HCT116 (cell line): ENCODE results near the gene RWDD1. TPM values are rescaled to one million over a fixed set of nuclear protein-coding genes. Genes with fewer than 3 reads are reported as not detected.
A peak's percentile ranks its signal among the peaks of the same experiment; 100 is the strongest.

Source experiments
- ATAC-seq: fragments of 200-7000 bp; cut with Tn5 transposase; 2 replicates; pipeline ENCODE4 v1.9.1; 2020; ENCODE audit warnings: mild to moderate bottlenecking, moderate library complexity
- BruUV-seq: library from RNA; stranded (reverse); fragments of 400-500 nt; replicated peaks from 2 replicates; lab custom pipeline; 2021; lab: Mats Ljungman, UMichigan
- CTCF ChIA-PET: fragments of 300-600 bp; sonication (Branson Sonifier 250); formaldehyde crosslinking; loops from one replicate; lab custom pipeline; 2021; ENCODE audit warnings: antibody characterized with exemption; lab: Charles Lee
- POLR2A ChIA-PET: fragments of 300-600, 350-600 bp; sonication (Branson Sonifier 250); formaldehyde crosslinking; loops from one replicate; lab custom pipeline; 2021; ENCODE audit warnings: antibody characterized with exemption; lab: Charles Lee
- RAD21 ChIA-PET, 2 experiments: fragments of 300-600 bp; sonication (Branson Sonifier 250); formaldehyde crosslinking; loops; one replicate each; lab custom pipeline; 2023; ENCODE audit warnings: low total read pairs in 2 of 2; ENCODE audit not compliant: uncharacterized antibody in 2 of 2, unreplicated experiment in 2 of 2, low non-redundant PET in 1 of 2; lab: Charles Lee
- DNase-seq: peaks from one replicate; pipeline ENCODE4 v3.0.0-alpha.2; 2010; ENCODE audit warnings: low read depth, low spot score
- H2AFZ ChIP-seq: fragments of 200-600 bp; shearing (Covaris generic), sonication (generic); 2 replicates; pipeline ENCODE4 v1.6.1; 2017; ENCODE audit warnings: low read depth, mixed run types, mixed read lengths, antibody characterized with exemption, low read length; ENCODE audit not compliant: poor library complexity, severe bottlenecking
- H3K27ac ChIP-seq: 2 replicates; pipeline ENCODE4 v1.5.1; 2012; ENCODE audit warnings: low read depth, low read length
- H3K27me3 ChIP-seq: fragments of 200-600 bp; sonication (generic); 2 replicates; pipeline ENCODE4 v1.6.1; 2016; ENCODE audit warnings: mixed run types, low read length, mixed read lengths; ENCODE audit not compliant: insufficient read depth
- H3K36me3 ChIP-seq, 2 experiments: fragments of 200-500 bp in 1 of 2; fragments of 200-600 bp in 1 of 2; sonication (Bioruptor generic) in 1 of 2; sonication (generic) in 1 of 2; 2 replicates each; pipeline versions ENCODE4 v1.5.1 to v1.6.1; 2014 to 2016; ENCODE audit warnings: low read length in 2 of 2, inconsistent platforms in 1 of 2, mixed read lengths in 1 of 2, mixed run types in 1 of 2; ENCODE audit not compliant: insufficient read depth in 2 of 2, control insufficient read depth in 1 of 2
- H3K4me1 ChIP-seq, 2 experiments: fragments of 200-600 bp in 1 of 2; sonication (generic) in 1 of 2; 2 replicates each; pipeline versions ENCODE4 v1.5.1 to v1.6.1; 2012 to 2017; ENCODE audit warnings: low read length in 2 of 2, inconsistent platforms in 1 of 2, mild to moderate bottlenecking in 1 of 2, mixed read lengths in 1 of 2, mixed run types in 1 of 2, moderate library complexity in 1 of 2; ENCODE audit not compliant: insufficient read depth in 2 of 2, control insufficient read depth in 1 of 2
- H3K4me2 ChIP-seq: fragments of 200-600 bp; sonication (generic); 2 replicates; pipeline ENCODE4 v1.6.1; 2017; ENCODE audit warnings: mixed run types, low read length, mixed read lengths
- H3K4me3 ChIP-seq, 2 experiments: fragments of 200-600 bp in 1 of 2; sonication (generic) in 1 of 2; replicated peaks in 1 of 2; 2 replicates each; pipeline ENCODE4 v1.5.1; 2011 to 2016; ENCODE audit warnings: low read length in 2 of 2, control low read depth in 1 of 2, low read depth in 1 of 2, mild to moderate bottlenecking in 1 of 2, mixed read lengths in 1 of 2, mixed run types in 1 of 2
- H3K79me2 ChIP-seq: fragments of 200-600 bp; sonication (generic); 2 replicates; pipeline ENCODE4 v1.6.1; 2017; ENCODE audit warnings: mild to moderate bottlenecking, mixed run types, low read length, moderate library complexity, mixed read lengths; ENCODE audit not compliant: insufficient read depth
- H3K9ac ChIP-seq: fragments of 200-600 bp; sonication (generic); 2 replicates; pipeline ENCODE4 v1.6.1; 2016; ENCODE audit warnings: low read length, mixed read lengths
- H3K9me2 ChIP-seq: fragments of 200-600 bp; sonication (generic), shearing (Covaris generic); 2 replicates; pipeline ENCODE4 v1.6.1; 2017; ENCODE audit warnings: mixed run types, mild to moderate bottlenecking, moderate library complexity; ENCODE audit not compliant: insufficient read depth
- H3K9me3 ChIP-seq, 2 experiments: fragments of 200-500 bp in 1 of 2; fragments of 200-600 bp in 1 of 2; sonication (Bioruptor generic) in 1 of 2; sonication (generic) in 1 of 2; 2 replicates each; pipeline ENCODE4 v1.6.1; 2014 to 2017; ENCODE audit warnings: low read length in 2 of 2, mixed read lengths in 2 of 2, inconsistent platforms in 1 of 2, low read depth in 1 of 2, mild to moderate bottlenecking in 1 of 2, mixed run types in 1 of 2, moderate library complexity in 1 of 2; ENCODE audit not compliant: control insufficient read depth in 1 of 2, insufficient read depth in 1 of 2
- H4K20me1 ChIP-seq: fragments of 200-600 bp; sonication (generic), shearing (Covaris generic); 2 replicates; pipeline ENCODE4 v1.6.1; 2017; ENCODE audit warnings: mixed run types, mild to moderate bottlenecking, moderate library complexity; ENCODE audit not compliant: insufficient read depth
- CBX3 ChIP-seq: IDR thresholded peaks from 2 replicates; pipeline ENCODE4 v1.6.1; 2012; ENCODE audit warnings: low read depth
- CEBPB ChIP-seq: IDR thresholded peaks from 2 replicates; pipeline ENCODE4 v1.6.1; 2012; ENCODE audit warnings: low read depth
- EGR1 ChIP-seq: IDR thresholded peaks from 2 replicates; pipeline ENCODE4 v1.6.1; 2012; ENCODE audit warnings: low read depth
- ELF1 ChIP-seq: IDR thresholded peaks from 2 replicates; pipeline ENCODE4 v1.6.1; 2012; ENCODE audit warnings: low read depth, borderline replicate concordance
- EZH2 ChIP-seq: fragments of 200-600 bp; sonication (generic); IDR thresholded peaks from 2 replicates; pipeline ENCODE4 v1.6.1; 2017; ENCODE audit warnings: antibody characterized with exemption, mixed run types
- EZH2phosphoT487 ChIP-seq: fragments of 200-600 bp; IDR thresholded peaks from 2 replicates; pipeline ENCODE4 v1.6.1; 2018; ENCODE audit warnings: antibody characterized with exemption, borderline replicate concordance
- FOSL1 ChIP-seq: IDR thresholded peaks from 2 replicates; pipeline ENCODE4 v1.6.1; 2012; ENCODE audit warnings: low read depth
- JUND ChIP-seq: IDR thresholded peaks from 2 replicates; pipeline ENCODE4 v1.6.1; 2012
- POLR2A ChIP-seq: IDR thresholded peaks from 2 replicates; pipeline ENCODE4 v1.7.0; 2011; ENCODE audit warnings: borderline replicate concordance; ENCODE audit not compliant: insufficient read depth, insufficient read length; ENCODE audit errors: extremely low read depth
- POLR2AphosphoS5 ChIP-seq: IDR thresholded peaks from 2 replicates; pipeline ENCODE4 v1.6.1; 2011; ENCODE audit warnings: mild to moderate bottlenecking, low read depth, low read length, moderate library complexity
- RAD21 ChIP-seq: IDR thresholded peaks from 2 replicates; pipeline ENCODE4 v1.6.1; 2012; ENCODE audit warnings: low read depth, mild to moderate bottlenecking
- REST ChIP-seq: IDR thresholded peaks from 2 replicates; pipeline ENCODE4 v1.6.1; 2012; ENCODE audit warnings: low read depth
- SIN3A ChIP-seq: IDR thresholded peaks from 2 replicates; pipeline ENCODE4 v1.6.1; 2012; ENCODE audit warnings: low read depth
- SP1 ChIP-seq: IDR thresholded peaks from 2 replicates; pipeline ENCODE4 v1.6.1; 2012; ENCODE audit warnings: low read depth
- SRF ChIP-seq: IDR thresholded peaks from 2 replicates; pipeline ENCODE4 v1.6.1; 2012; ENCODE audit warnings: low read depth
- TCF7L2 ChIP-seq: IDR thresholded peaks from 2 replicates; pipeline ENCODE4 v1.7.0; 2011; ENCODE audit warnings: borderline replicate concordance, inconsistent platforms; ENCODE audit not compliant: insufficient read depth, insufficient read length; ENCODE audit errors: extremely low read depth
- YY1 ChIP-seq: IDR thresholded peaks from 2 replicates; pipeline ENCODE4 v1.6.1; 2011; ENCODE audit warnings: low read length, low read depth, moderate library complexity, mild to moderate bottlenecking; ENCODE audit not compliant: insufficient replicate concordance; ENCODE audit errors: extremely low read depth
- ZBTB33 ChIP-seq: IDR thresholded peaks from 2 replicates; pipeline ENCODE4 v1.6.1; 2011; ENCODE audit warnings: mild to moderate bottlenecking, low read length, moderate library complexity; ENCODE audit not compliant: insufficient replicate concordance; ENCODE audit errors: extremely low read depth
- ZFX ChIP-seq: fragments of 450-650 bp; IDR thresholded peaks from 2 replicates; pipeline ENCODE4 v1.6.1; 2017
- ZNF274 ChIP-seq: fragments of 200-500 bp; sonication (Bioruptor generic); IDR thresholded peaks from 2 replicates; pipeline ENCODE4 v1.6.1; 2014; ENCODE audit warnings: mild to moderate bottlenecking, low read depth, low read length, inconsistent platforms
- intact Hi-C: fragments of 100-400 bp; cut with micrococcal nuclease; formaldehyde crosslinking; loops from 2 replicates; pipeline ENCODE4 v1.10.0; 2022
- total RNA-seq: library from RNA; stranded (reverse); gene quantifications from one replicate; pipeline ENCODE4 v1.2.1, GENCODE V29; 2021; ENCODE audit not compliant: unreplicated experiment
- TF ChIP-seq, protein P1 (sequence below): IDR thresholded peaks from 2 replicates; pipeline ENCODE4 v1.6.1; 2012
- TF ChIP-seq, protein P2 (sequence below), 3 experiments: fragments of 200-600 bp in 1 of 3; sonication (generic) in 1 of 3; IDR thresholded peaks in 2 of 3; conservative IDR thresholded peaks in 1 of 3; 2 replicates each; pipeline ENCODE4 v1.5.1; 2012 to 2017; ENCODE audit warnings: low read depth in 2 of 3, low read length in 2 of 3, antibody characterized with exemption in 1 of 3, borderline replicate concordance in 1 of 3, control low read depth in 1 of 3, mild to moderate bottlenecking in 1 of 3, mixed read lengths in 1 of 3, mixed run types in 1 of 3, moderate library complexity in 1 of 3; ENCODE audit not compliant: insufficient read depth in 1 of 3

RWDD1 gene
- total RNA-seq, 1 experiment from 2014 or later: 24.4 TPM

- Histone ChIP-seq H4K20me1 (no peaks in the 10 kb centered on the region), H3K4me3 (peak overlapping the region in 1 of 2 experiments; percentile 12; a peak in 2 of 4 replicates), H3K36me3 (no peaks in the 10 kb centered on the region), H2AFZ (peak overlapping the region; percentile 84), H3K9me3 (no peaks in the 10 kb centered on the region), H3K27me3 (no peaks in the 10 kb centered on the region), H3K9me2 (no peaks in the 10 kb centered on the region), H3K4me2 (peak overlapping the region; percentile 62), H3K9ac (no peak overlapping the region), H3K27ac (no peak overlapping the region), H3K4me1 (peaks cover 3 to 29% of the 10 kb centered on the region in 2 experiments; a peak in 3 of 4 replicates), H3K79me2 (no peaks in the 10 kb centered on the region)
- BruUV-seq: no TSS peak
- intact Hi-C loops: no loop called here
- TF ChIP-seq YY1 (no peak), REST (no peak), ZFX (no peak), POLR2A (no peak), TCF7L2 (peak; percentile 62), ZNF274 (no peak), SIN3A (peak; percentile 74; the same call in 1 of the 2 replicates), JUND (peak; percentile 37; the same call in 1 of the 2 replicates), RAD21 (no peak), EZH2 (no peak), SP1 (peak; percentile 42; the same call in 1 of the 2 replicates), ELF1 (peak; percentile 61), CEBPB (no peak), POLR2AphosphoS5 (peak; percentile 41; the same call in 1 of the 2 replicates), SRF (no peak), EGR1 (no peak), CBX3 (peak; percentile 68), ZBTB33 (no peak), FOSL1 (no peak), EZH2phosphoT487 (no peak)
- TF ChIP-seq, protein P1, sequence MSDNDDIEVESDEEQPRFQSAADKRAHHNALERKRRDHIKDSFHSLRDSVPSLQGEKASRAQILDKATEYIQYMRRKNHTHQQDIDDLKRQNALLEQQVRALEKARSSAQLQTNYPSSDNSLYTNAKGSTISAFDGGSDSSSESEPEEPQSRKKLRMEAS: no peak
- TF ChIP-seq, protein P2, sequence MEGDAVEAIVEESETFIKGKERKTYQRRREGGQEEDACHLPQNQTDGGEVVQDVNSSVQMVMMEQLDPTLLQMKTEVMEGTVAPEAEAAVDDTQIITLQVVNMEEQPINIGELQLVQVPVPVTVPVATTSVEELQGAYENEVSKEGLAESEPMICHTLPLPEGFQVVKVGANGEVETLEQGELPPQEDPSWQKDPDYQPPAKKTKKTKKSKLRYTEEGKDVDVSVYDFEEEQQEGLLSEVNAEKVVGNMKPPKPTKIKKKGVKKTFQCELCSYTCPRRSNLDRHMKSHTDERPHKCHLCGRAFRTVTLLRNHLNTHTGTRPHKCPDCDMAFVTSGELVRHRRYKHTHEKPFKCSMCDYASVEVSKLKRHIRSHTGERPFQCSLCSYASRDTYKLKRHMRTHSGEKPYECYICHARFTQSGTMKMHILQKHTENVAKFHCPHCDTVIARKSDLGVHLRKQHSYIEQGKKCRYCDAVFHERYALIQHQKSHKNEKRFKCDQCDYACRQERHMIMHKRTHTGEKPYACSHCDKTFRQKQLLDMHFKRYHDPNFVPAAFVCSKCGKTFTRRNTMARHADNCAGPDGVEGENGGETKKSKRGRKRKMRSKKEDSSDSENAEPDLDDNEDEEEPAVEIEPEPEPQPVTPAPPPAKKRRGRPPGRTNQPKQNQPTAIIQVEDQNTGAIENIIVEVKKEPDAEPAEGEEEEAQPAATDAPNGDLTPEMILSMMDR (IDR thresholded peaks at IDR 0.05 in 2 of 3, conservative IDR thresholded peaks at IDR 0.05 in 1 of 3; ENCODE audit: borderline replicate concordance in 1 of 3, insufficient read depth in 1 of 3, low read depth in 2 of 3, low read length in 2 of 3): no peak
- RAD21 ChIA-PET: interaction anchor here in 1 of 2 experiments (0.7 kb wide), 1 partner anchor 304 kb away, joined by 3 read pairs; the partner anchor contains the start of gene TSPYL4
- peak; percentile 66 for DNase-seq
- ATAC-seq: peak; percentile 71
- CTCF ChIA-PET: interaction anchor here (1.0 kb wide), 1 partner anchor 23 kb away, joined by 3 read pairs; no protein-coding TSS in a partner anchor
- POLR2A ChIA-PET: no interaction called here
Observed at GRCh38 chr6:116557893-116558292, 13.4 kb upstream of the RWDD1 start.
